Middle frontal gyrus (tissue), 1 donor: ENCODE results near the gene SDR9C7.
"Not testable (repeated sequence)": the region's sequence is repeated elsewhere in the genome, so short reads cannot be mapped to it uniquely, and the experiment has no call there.

Experiments used
- DNase-seq: peaks from one replicate; pipeline ENCODE4 v3.0.0-alpha.2; 2015; ENCODE audit warnings: low spot score; ENCODE audit errors: extremely low spot score

SDR9C7 gene

DNA sequence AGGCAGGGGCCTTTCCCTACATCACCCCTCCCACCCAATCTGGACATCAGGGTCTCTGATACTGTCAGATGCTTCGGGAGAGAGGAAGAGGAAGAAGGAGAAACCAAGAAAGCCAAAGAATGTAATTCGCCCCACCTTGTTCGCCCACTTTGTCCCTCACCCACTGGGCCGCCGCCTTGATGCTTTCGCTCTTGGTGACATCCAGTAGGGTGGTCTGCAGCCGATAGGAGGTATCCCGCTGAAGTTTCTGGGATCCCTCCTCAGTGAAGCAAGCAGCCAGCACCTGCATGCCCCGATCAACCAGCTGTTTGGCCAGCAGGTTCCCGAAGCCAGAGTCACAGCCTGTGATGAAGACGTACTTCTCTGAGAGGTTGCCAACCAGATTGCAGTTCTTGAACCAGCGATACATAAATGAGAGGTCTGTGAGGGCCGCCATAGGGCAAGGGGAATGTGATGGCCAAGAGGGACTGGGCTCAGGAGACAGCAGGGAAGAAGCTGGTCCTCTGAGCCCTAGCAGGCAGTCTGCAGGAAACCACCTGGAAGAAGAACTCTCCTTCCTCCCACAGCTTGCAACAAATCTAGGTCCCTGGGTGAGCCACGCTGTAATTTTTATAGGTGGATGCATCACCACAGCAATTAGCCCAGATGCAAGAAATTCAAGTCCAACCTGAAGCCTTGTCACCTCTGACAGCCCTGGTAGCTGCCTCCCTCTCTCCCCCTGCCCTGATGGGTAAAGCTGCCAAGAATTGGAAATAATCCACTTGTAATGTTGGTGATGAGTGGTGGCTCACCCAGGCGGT is at the start of gene SDR9C7:
SDR9C7 (minus strand) TSS at position 583 of the 800 bp plus-strand sequence; CDS start at position 436, 147 bp downstream.
- DNase-seq, result no peak

DNA sequence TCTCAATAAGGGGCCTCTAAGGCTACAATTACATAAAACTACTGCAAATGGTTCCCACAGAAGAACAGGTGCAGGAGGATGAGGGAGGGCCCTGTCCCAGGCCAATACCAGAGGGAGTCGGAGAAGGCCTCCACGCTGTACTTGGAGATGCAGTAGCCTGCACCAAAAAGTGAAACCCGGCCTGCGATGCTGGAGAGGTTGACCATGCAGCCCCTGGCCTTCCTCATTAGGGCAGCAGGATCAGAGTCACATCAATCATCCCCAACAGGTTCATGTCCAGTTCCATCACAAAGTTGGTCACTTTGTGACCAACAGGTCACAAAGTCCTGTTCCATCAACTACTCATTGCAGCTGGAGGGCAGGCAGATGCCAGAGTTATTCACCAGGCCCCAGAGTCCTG is 49.2 kb upstream of the SDR9C7 start:
- DNase-seq, result no peak

DNA sequence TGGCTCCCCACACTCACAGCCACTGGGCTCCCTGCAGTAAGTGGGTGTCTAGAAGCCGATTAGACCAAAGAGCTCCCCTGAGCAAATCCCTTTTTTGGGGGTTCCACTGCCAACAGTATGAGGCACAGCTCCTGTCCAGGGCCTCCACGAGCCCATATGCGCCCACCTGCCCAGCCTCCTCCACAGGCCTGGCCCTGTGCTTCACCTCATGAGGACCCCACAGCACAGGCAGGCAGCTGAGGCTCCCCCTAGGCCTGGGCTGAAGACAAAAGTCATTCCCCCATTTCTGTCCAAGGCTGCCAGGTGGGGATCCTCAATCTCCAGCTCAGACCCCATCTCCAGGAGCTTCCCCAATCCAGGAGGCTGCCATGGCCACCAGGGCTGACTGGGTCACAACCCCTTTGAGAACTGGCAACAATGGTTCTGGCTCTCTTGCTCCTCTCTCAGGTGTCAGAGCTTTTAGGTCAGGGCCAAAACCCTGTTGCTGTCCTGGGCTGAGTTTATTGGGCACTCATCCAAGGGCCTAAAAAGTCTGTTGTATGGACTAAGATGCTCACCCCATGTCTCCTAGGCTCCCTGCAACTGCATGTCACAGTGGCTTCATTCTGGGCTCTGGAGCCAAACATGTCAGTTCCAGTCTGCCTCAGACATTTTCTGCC is 48.5 kb upstream of the SDR9C7 start:
- DNase-seq, result not testable (repeated sequence)

DNA sequence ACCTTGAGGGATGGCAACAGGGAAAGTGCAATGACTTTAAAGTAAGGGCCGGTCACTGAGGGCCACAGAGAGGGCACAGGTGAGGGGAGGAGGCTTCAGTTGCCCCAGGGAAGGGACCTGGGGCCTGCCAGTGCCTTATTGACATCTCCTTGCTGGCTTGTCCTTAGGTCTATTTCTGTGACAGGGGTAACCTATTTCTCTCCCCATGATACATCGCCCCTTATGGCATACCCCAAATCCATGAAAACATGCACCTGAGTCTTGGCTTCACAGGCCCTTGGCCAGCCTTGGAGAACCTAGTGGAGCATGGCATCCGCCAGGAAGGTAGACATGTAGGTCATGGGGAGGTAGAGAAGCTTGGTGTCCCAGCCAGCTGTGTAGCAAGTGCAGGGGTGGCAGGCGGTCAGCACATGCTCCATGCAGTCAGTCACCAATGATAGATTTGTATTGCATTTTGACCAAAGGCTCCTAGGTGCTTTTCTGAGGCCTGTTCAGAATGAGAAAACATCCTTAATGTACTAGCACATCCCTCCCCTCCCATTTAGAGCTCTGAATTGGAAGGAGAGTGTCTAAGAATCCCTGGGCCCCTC is 46.8 kb upstream of the SDR9C7 start:
- no peak for DNase-seq

DNA sequence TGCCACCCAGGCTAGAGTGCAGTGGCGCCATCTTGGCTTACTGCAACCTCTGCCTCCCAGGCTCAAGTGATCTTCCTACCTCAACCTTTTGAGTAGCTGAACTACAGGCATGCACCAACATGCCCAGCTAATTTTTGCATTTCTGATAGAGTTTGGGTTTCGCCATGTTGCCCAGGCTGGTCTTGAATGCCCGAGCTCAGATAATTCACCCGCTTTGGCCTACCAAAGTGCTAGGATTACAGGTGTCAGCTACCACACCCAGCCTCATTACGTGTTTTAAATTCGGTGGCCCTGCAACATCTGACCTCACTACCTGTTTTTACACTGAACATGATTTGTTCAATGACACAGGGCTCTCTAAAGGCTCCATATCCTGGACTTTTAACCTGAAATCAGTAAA is 46.1 kb upstream of the SDR9C7 start:
- no peak for DNase-seq

DNA sequence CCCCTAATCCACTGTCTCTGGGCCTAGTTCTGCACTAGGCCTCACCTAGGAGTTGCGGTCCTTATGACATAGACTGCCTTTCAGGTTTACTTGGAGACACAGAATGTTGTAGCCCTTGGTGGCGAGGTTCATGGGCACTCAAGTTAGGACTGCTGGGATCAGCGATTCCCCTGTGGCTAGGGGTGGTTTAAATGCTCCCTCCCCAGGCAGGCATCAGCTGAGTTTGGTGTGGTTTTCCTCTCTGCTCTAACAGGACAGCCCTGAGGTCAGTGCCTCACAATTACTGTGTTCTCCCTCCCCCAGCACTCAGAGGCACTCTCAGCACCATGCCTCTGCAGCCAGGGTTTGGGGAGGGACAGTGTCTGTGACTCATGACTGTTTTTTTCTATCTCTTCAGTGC is 45.4 kb upstream of the SDR9C7 start:
- no peak for DNase-seq

DNA sequence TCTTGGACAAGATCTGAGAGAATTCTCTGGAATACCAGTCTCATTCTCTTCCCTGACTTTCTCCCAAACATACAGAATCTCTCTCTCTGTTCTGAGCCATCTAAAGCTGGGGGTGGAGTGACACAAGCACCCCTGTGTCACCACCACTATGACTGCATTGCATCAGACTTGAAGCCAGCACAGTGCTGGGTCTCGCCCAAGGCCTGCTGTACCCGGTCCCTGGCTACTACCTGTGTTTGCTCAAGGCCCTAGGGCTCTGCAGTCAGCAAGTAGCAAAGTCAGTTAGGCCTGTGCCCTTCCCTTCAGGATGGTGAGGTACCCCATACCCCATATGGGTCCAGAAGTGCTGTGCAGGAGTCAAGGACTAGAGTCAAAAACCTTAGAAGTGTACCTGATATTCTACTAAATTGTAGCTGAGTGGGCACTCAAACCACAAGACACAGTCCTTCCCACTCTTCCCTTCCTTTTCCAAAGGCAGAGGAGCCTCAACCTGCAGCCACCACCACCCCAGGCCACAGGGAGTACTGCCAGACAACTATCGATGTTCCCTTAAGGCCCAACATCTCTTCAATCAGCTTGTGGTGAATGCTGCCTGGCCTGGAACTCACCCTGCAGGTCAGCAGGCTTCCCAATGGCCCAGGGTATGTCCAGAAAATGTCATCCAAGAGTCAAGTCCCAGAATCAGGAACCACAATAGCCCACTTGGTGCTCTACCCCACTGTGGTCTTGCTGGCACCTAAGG is 44.4 kb upstream of the SDR9C7 start:
- DNase-seq, result no peak

DNA sequence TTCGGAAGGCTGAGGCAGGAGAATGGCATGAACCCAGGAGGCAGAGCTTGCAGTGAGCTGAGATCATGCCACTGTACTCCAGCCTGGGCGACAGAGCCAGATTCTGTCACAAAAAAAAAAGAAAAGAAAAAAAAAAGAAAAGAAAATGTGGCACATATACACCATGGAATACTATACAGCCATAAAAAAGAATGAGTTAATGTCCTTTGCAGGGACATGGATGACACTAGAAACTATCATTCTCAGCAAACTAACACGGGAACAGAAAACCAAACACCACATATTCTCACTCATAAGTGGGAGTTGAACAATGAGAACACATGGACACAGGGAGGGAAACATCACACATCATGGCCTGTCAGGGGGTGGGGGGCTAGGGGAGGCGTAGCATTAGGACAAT is 43.2 kb upstream of the SDR9C7 start:
- DNase-seq, result not testable (repeated sequence)

DNA sequence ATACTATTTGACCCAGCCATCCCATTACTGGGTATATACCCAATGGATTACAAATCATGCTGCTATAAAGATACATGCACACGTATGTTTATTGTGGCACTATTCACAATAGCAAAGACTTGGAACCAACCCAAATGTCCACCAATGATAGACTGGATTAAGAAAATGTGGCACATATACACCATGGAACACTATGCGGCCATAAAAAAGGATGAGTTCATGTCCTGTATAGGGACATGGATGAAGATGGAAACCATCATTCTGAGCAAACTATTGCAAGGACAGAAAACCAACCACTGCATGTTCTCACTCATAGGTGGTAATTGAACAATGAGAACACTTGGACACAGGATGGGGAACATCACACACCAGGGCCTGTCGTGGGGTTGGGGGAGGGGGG is 40.0 kb upstream of the SDR9C7 start:
- DNase-seq, result not testable (repeated sequence)

DNA sequence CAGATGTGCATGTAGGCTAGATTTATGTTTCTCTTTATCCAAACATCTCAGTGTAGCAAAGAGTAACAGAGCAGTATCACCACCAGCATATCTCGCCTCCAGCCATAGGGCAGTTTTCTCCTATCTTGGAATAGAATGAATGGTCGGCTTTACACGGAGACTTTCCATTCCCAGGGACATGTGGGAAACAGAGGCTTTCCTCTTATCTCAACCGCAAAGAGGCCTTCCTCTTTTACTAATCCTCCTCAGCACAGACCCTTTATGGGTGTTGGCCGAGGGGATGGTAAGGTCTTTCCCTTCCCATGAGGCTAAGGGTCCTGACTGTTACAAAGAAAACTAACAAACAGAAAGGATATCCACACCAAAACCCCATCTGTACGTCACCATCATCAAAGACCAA is 34.7 kb upstream of the SDR9C7 start:
- DNase-seq, result not testable (repeated sequence)

DNA sequence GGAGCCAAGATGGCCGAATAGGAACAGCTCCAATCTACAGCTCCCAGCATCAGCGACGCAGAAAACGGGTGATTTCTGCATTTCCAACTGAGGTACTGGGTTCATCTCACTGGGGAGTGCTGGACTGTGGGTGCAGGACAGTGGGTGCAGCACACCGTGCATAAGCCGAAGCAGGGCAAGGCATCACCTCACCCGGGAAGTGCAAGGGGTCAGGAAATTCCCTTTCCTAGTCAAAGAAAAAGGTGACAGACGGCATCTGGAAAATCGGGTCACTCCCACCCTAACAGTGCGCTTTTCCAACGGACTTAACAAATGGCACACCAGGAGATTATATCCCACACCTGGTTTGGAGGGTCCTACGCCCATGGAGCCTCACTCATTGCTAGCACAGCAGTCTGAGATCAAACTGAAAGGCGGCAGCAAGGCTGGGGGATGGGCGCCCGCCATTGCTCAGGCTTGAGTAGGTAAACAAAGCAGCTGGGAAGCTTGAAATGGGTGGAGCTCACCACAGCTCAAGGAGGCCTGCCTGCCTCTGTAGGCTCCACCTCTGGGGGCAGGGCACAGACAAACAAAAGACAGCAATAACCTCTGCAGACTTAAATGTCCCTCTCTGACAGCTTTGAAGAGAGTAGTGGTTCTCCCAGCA is 31.9 kb upstream of the SDR9C7 start:
- not testable (repeated sequence) for DNase-seq

DNA sequence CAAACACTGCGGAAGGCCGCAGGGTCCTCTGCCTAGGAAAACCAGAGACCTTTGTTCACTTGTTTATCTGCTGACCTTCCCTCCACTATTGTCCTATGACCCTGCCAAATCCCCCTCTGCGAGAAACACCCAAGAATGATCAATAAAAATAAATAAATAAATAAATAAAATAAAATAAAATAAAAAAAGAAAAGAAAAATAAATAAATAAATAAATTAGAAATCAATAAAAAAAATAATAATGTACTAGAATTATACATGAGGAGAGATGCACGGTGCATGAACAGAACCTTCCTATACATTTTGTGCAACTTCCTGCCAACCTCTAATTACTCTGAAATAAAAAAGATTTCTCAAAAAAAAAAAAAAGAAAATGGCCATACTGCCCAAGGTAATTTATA is 30.9 kb upstream of the SDR9C7 start:
- not testable (repeated sequence) for DNase-seq

DNA sequence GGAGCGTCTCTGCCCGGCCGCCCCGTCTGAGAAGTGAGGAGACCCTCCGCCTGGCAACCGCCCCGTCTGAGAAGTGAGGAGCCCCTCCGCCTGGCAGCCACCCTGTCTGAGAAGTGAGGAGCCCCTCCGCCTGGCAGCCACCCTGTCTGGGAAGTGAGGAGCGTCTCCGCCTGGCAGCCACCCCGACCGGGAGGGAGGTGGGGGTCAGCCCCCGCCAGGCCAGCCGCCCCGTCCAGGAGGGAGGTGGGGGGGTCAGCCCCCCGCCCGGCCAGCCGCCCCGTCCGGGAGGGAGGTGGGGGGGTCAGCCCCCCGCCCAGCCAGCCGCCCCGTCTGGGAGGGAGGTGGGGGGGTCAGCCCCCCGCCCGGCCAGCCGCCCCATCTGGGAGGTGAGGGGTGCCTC is 29.3 kb upstream of the SDR9C7 start:
- DNase-seq, result not testable (repeated sequence)

DNA sequence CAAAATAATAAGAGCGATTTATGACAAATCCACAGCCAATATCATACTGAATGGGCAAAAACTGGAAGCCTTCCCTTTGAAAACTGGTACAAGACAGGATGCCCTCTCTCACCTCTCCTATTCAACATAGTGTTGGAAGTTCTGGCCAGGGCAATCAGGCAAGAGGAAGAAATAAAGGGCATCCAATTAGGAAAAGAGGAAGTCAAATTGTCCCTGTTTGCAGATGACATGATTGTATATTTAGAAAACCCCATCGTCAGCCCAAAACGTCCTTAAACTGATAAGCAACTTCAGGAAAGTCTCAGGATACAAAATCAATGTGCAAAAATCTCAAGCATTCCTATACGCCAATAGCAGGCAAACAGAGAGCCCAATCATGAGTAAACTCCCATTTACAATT is 28.0 kb upstream of the SDR9C7 start:
- DNase-seq, result not testable (repeated sequence)

DNA sequence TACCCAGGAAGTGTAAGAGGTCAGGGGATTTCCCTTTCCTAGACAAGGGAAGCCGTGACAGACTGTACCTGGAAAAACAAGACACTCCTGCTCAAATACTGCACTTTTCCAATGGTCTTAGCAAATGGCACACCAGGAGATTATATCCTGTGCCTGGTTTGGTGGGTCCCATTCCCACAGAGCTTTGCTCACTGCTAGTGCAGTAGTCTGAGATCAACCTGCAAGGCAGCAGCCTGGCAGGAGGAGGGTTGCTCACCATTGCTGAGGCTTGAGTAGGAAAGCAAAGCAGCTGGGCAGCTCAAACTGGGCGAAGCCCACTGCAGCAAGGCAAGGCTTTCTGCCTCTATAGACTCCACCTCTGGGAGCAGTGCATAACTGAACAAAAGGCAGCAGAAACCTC is 24.2 kb upstream of the SDR9C7 start:
- no peak for DNase-seq

DNA sequence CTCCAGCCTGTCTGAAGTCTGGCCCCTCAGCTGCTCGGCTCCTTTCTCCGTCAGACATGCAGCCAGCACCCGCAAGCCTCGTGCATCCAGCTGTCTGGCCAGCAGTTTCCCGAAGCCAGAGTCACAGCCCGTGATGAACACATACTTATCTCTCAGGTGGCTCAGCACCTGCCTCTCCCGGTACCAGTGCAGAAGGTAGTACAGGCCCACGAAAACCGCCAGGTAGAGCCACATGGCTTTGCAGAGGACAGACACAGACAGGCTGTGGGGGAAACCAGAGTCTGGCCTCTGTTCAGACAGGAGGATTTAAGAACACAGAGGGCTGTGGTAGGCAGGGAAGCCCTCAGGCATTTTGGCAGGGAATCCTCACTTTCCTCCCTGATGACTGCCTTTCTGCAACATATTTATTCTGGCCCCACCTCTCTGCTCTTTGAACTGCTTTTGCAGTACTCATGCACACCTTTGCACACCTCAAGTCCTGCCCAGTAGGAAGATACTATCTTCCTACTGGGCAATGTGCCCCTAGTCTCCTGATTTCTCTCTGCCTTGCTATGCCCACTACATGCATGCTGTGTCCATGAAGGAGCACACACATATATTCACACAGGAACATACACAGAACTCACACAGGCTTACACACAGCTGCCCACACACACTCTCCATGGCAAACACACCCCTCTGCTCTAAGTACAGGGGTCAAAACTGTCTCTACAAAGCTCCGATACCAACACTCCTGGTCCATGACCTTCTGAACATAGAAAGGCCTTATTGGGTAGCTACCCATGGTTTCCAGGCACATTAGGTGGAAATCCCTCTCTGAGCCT is 23.2 kb upstream of the SDR9C7 start, which contains the start of gene RDH16:
RDH16 (minus strand) TSS at position 380 of the 824 bp plus-strand sequence; CDS start at position 234, 146 bp downstream.
- DNase-seq, result no peak

DNA sequence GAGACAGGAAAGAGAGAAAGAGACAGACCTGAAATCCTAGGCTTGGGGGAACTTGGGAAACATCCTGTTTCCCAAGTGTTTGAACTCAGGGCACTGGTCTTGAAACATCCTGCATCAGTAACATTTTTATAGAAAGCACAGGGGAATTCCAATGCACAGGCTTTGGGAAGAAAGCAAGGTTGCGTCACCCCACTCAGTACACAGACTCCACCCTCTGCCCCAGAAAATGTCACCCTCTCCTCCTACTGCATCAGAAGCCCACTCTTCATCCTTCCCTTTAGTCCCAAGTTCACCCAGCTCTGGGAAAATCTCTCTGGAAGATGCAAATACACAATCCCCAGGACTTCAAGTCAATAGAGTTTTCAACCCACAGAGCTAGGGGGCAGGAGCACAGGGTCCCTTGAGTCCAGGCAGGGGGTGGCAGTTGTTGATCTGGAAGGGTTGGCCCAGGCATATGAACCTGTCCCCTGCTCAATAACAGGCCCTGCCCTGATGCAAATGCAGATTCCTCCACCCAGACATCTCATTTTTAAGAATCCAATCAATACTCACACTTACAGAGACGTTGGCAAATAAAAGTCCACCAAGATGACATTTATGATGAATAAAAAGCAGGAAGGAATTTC is 21.5 kb upstream of the SDR9C7 start:
- no peak for DNase-seq

DNA sequence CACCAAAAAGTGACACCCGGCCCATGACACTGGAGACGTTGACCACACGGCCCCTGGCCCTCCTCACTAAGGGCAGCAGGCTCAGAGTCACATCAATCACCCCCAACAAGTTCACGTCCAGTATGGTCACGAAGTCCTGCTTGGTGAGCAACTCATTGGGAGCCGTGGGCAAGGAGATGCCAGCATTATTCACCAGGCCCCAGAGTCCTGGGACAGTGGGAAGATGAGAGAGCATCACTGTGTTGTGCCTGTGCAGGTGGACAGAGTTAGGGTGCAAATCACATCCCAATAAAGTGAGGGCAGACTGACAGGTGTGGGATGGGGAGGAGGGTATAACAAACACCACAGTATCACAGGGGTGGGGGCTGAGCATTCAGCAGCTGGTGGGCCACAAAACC is 20.7 kb upstream of the SDR9C7 start:
- DNase-seq, result no peak

DNA sequence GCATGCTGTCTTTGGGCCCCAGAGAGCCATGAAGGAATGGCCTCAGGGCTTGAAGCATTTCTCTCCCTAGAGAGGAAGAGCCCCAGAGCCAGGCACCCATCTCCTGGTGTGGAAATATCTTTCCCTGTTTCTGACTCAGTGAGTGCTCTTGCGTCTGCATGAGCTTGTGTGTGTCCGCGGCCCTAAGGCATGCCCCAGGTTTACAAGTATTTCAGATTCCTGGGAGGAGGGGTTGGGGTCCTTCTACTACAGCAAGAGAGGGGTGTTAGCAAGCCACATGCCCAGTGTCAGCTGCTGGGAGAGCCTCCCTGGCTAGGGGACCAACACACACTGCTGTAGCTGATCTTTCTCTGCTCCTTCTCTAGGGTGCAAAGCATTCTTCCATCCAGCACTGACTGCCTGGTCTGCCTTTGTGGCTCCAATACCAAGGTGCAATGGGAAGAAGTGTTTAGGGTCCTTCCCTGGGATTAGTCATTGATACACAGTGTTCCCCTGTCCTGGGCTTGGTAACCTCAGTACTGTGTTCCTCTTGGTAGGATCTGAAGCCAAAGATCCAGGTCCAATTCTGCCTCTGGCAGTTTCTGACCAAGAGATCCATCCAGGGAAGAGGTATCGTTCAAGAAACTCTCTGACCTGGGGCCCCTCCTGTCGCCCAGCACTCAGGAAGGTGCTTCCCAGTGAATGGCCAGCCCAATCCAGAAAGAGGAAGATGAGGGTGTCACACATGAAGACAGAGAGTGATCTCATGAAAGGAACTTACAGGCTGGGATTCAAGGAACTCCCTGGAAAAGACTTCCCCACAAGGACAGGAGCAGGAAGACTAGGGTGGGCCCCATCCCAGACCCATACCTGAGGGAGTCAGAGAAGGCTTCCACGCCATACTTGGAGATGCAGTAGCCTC is 20.1 kb upstream of the SDR9C7 start:
- no peak for DNase-seq
